SK-N-SH (cell line): ENCODE results near the gene CBX6. TPM values are rescaled to one million over a fixed set of nuclear protein-coding genes. Genes with fewer than 3 reads are reported as not detected.

Experiments
- CTCF ChIA-PET: fragments of 300-600, 350-600 bp; formaldehyde crosslinking; extraction: SDS; loops from one replicate; lab custom pipeline; 2021; lab: Yijun Ruan, JAX
- POLR2A ChIA-PET: fragments of 350-600 bp; sonication (Branson Sonifier 250); formaldehyde crosslinking; extraction: SDS; loops from one replicate; lab custom pipeline; 2020; ENCODE audit warnings: antibody characterized with exemption, inconsistent platforms; lab: Yijun Ruan, JAX
- DNase-seq: peaks from one replicate; pipeline ENCODE4 v3.0.0; 2012
- H2AFZ ChIP-seq: fragments of 200-600 bp; sonication (generic); 2 replicates; pipeline ENCODE4 v1.8.1; 2016; ENCODE audit warnings: antibody characterized with exemption, mild to moderate bottlenecking, low read depth
- H3F3A ChIP-seq: fragments of 200-600 bp; sonication (generic); replicated peaks from 2 replicates; pipeline ENCODE3; 2016; ENCODE audit warnings: antibody characterized with exemption, mild to moderate bottlenecking; ENCODE audit not compliant: insufficient read depth
- H3K27ac ChIP-seq, 2 experiments: fragments of 200-500 bp in 1 of 2; fragments of 200-600 bp in 1 of 2; sonication (Bioruptor generic) in 1 of 2; sonication (generic), shearing (Covaris generic) in 1 of 2; 2 replicates each; pipeline versions ENCODE4 v1.5.1 to v1.6.1; 2014 to 2016; ENCODE audit warnings: low read depth in 2 of 2, inconsistent platforms in 1 of 2, low read length in 1 of 2, mild to moderate bottlenecking in 1 of 2, mixed read lengths in 1 of 2
- H3K27me3 ChIP-seq: fragments of 200-600 bp; sonication (generic), shearing (Covaris generic); 2 replicates; pipeline ENCODE4 v1.6.1; 2016; ENCODE audit warnings: mixed run types; ENCODE audit not compliant: insufficient read depth
- H3K36me3 ChIP-seq, 2 experiments: fragments of 200-500 bp in 1 of 2; fragments of 200-600 bp in 1 of 2; sonication (Bioruptor generic) in 1 of 2; sonication (generic) in 1 of 2; replicated peaks in 1 of 2; 2 replicates each; pipeline versions ENCODE3 to v1.5.1; 2014 to 2016; ENCODE audit warnings: low read length in 1 of 2, mild to moderate bottlenecking in 1 of 2; ENCODE audit not compliant: insufficient read depth in 2 of 2, control insufficient read depth in 1 of 2
- H3K4me1 ChIP-seq, 2 experiments: fragments of 200-500 bp in 1 of 2; fragments of 200-600 bp in 1 of 2; sonication (Bioruptor generic) in 1 of 2; sonication (generic), shearing (Covaris generic) in 1 of 2; 2 replicates each; pipeline versions ENCODE4 v1.5.1 to v1.6.1; 2014 to 2016; ENCODE audit warnings: low read depth in 1 of 2, low read length in 1 of 2, mixed run types in 1 of 2; ENCODE audit not compliant: insufficient read depth in 2 of 2, control insufficient read depth in 1 of 2
- H3K4me2 ChIP-seq: fragments of 200-600 bp; sonication (generic), shearing (Covaris generic); 2 replicates; pipeline ENCODE4 v1.6.1; 2017; ENCODE audit warnings: mixed run types
- H3K4me3 ChIP-seq, 2 experiments: fragments of 200-500 bp in 1 of 2; fragments of 200-600 bp in 1 of 2; sonication (Bioruptor generic) in 1 of 2; sonication (generic), shearing (Covaris generic) in 1 of 2; 2 replicates each; pipeline versions ENCODE4 v1.5.1 to v1.8.1; 2014 to 2016; ENCODE audit warnings: low read depth in 2 of 2, inconsistent platforms in 1 of 2, low read length in 1 of 2, mild to moderate bottlenecking in 1 of 2, mixed read lengths in 1 of 2, moderate library complexity in 1 of 2
- H3K79me2 ChIP-seq: fragments of 200-600 bp; sonication (generic); 2 replicates; pipeline ENCODE4 v1.8.1; 2017; ENCODE audit warnings: mild to moderate bottlenecking; ENCODE audit not compliant: insufficient read depth
- H3K9ac ChIP-seq: fragments of 200-600 bp; sonication (generic); 2 replicates; pipeline ENCODE4 v1.6.1; 2017; ENCODE audit warnings: mixed run types
- H3K9me2 ChIP-seq: fragments of 200-600 bp; sonication (generic); 2 replicates; pipeline ENCODE4 v1.6.1; 2017; ENCODE audit warnings: mixed run types
- H3K9me3 ChIP-seq: fragments of 200-600 bp; sonication (generic); 2 replicates; pipeline ENCODE4 v1.6.1; 2017; ENCODE audit warnings: mixed run types, mild to moderate bottlenecking, moderate library complexity
- H4K20me1 ChIP-seq: fragments of 200-600 bp; sonication (generic); 2 replicates; pipeline ENCODE4 v1.6.1; 2017; ENCODE audit warnings: mild to moderate bottlenecking, mixed run types; ENCODE audit not compliant: insufficient read depth
- CHD2 ChIP-seq: fragments of 150-350 bp; IDR thresholded peaks from 2 replicates; pipeline ENCODE4 v1.6.1; 2018; ENCODE audit warnings: low read length; ENCODE audit not compliant: partially characterized antibody
- ELF1 ChIP-seq: IDR thresholded peaks from 2 replicates; pipeline ENCODE4 v1.4.0; 2012
- EP300 ChIP-seq, 2 experiments: IDR thresholded peaks; 2 replicates each; pipeline versions ENCODE4 v1.4.0 to v1.6.1; 2012; ENCODE audit warnings: borderline replicate concordance in 1 of 2, low read depth in 1 of 2, low read length in 1 of 2
- FOSL2 ChIP-seq: IDR thresholded peaks from 2 replicates; pipeline ENCODE4 v1.4.0; 2012; ENCODE audit warnings: low read depth, mild to moderate bottlenecking, moderate library complexity, borderline replicate concordance
- FOXM1 ChIP-seq: IDR thresholded peaks from 2 replicates; pipeline ENCODE4 v1.4.0; 2012; ENCODE audit warnings: low read depth, mild to moderate bottlenecking
- IRF3 ChIP-seq: fragments of 150-350 bp; IDR thresholded peaks from 2 replicates; pipeline ENCODE4 v1.6.1; 2016; ENCODE audit warnings: mild to moderate bottlenecking, low read depth, low read length
- JUND ChIP-seq: IDR thresholded peaks from 2 replicates; pipeline ENCODE4 v1.4.0; 2012
- MAX ChIP-seq: IDR thresholded peaks from 2 replicates; pipeline ENCODE4 v1.4.0; 2012; ENCODE audit warnings: low read depth
- PBX3 ChIP-seq: IDR thresholded peaks from 2 replicates; pipeline ENCODE4; 2012
- RCOR1 ChIP-seq: fragments of 150-350 bp; IDR thresholded peaks from 2 replicates; pipeline ENCODE4 v1.6.1; 2017; ENCODE audit warnings: antibody characterized with exemption, low read length
- REST ChIP-seq: IDR thresholded peaks from 2 replicates; pipeline ENCODE4 v1.6.1; 2012; ENCODE audit warnings: mild to moderate bottlenecking, low read depth, low read length, moderate library complexity
- RFX5 ChIP-seq: IDR thresholded peaks from 2 replicates; pipeline ENCODE4 v1.6.1; 2012; ENCODE audit warnings: mild to moderate bottlenecking, improper control_type of control experiment, low read length
- RXRA ChIP-seq: IDR thresholded peaks from 2 replicates; pipeline ENCODE4 v1.4.0; 2012; ENCODE audit warnings: low read depth, mild to moderate bottlenecking, borderline replicate concordance
- TAF1 ChIP-seq: IDR thresholded peaks from 2 replicates; pipeline ENCODE4 v1.6.1; 2012; ENCODE audit warnings: low read depth, mild to moderate bottlenecking, low read length, moderate library complexity, borderline replicate concordance
- USF2 ChIP-seq: fragments of 150-350 bp; IDR thresholded peaks from 2 replicates; pipeline ENCODE4 v1.6.1; 2017; ENCODE audit warnings: antibody characterized with exemption, low read length, low read depth, borderline replicate concordance
- YY1 ChIP-seq: IDR thresholded peaks from 2 replicates; pipeline ENCODE4 v1.4.0; 2012; ENCODE audit warnings: low read depth, mild to moderate bottlenecking
- ZBTB33 ChIP-seq: IDR thresholded peaks from 2 replicates; pipeline ENCODE4 v1.4.0; 2012; ENCODE audit warnings: low read depth, borderline replicate concordance
- WGBS: methylation state at CpG from one replicate; pipeline ENCODE4 v1.1.6; 2017; ENCODE audit warnings: low lambda C conversion rate; 5-methylcytosine and 5-hydroxymethylcytosine counted together
- polyA plus RNA-seq, 3 experiments: library from polyadenylated mRNA; depleted of rRNA; stranded (reverse); fragments of >200 nt; gene quantifications; 2 replicates each; pipeline ENCODE4 v1.2.3, GENCODE V29; 2012

CBX6 gene
- polyA plus RNA-seq, 1 of the 3 experiments (the other 2 are of a cell fraction): 5.4 TPM

GRCh38 chr22:38865201-38866023 is 6.6 kb downstream of the CBX6 start (continued):
- no peak for TF ChIP-seq ZBTB33
- no peak for TF ChIP-seq TAF1
- no peak for TF ChIP-seq USF2

- no peak overlapping the region for H3K9ac ChIP-seq
Measured at GRCh38 chr22:38864361-38865191, 7.4 kb downstream of the CBX6 start.

More at GRCh38 chr22:38864361-38865191, 7.4 kb downstream of the CBX6 start:
- Histone ChIP-seq H3K9me2 (no peaks in the 10 kb centered on the region), H3K27me3 (no peaks in the 10 kb centered on the region), H3K4me3 (no peak overlapping the region), H3K4me2 (no peak overlapping the region), H3F3A (no peaks in the 10 kb centered on the region), H2AFZ (no peak overlapping the region), H3K79me2 (no peaks in the 10 kb centered on the region), H3K4me1 (peaks cover 0 to 5% of the 10 kb centered on the region in 2 experiments; a peak in 1 of 4 replicates), H3K27ac (no peak overlapping the region), H3K36me3 (peaks cover 0 to 6% of the 10 kb centered on the region in 2 experiments), H3K9me3 (no peaks in the 10 kb centered on the region), H4K20me1 (no peaks in the 10 kb centered on the region)
- CTCF ChIA-PET: interaction anchor here (1.2 to 4.0 kb wide), 2 partner anchors 95 to 96 kb away, joined by 4 to 25 read pairs; no protein-coding TSS in a partner anchor
- 100% methylated on average over 1 of the region's 24 CpGs for WGBS
- POLR2A ChIA-PET: no interaction called here
- DNase-seq: no peak
- TF ChIP-seq REST: no peak
- no peak for TF ChIP-seq EP300 (IDR thresholded peaks at IDR 0.05; ENCODE audit: borderline replicate concordance in 1 of 2, low read depth in 1 of 2, low read length in 1 of 2)
- no peak for TF ChIP-seq MAX
- TF ChIP-seq RFX5: no peak
- TF ChIP-seq PBX3: no peak
- no peak for TF ChIP-seq JUND
- TF ChIP-seq IRF3: no peak
- TF ChIP-seq RCOR1: no peak
- TF ChIP-seq CHD2: no peak
- TF ChIP-seq YY1: no peak
- no peak for TF ChIP-seq RXRA
- TF ChIP-seq FOSL2: no peak
- TF ChIP-seq ELF1: no peak
- TF ChIP-seq FOXM1: no peak
